Gastrocnemius medialis (tissue), 4 donors: Measurements from ENCODE around the gene EMC7. TPM values are rescaled to one million over a fixed set of nuclear protein-coding genes. Genes with fewer than 3 reads are reported as not detected.

Experiments
- ATAC-seq, 2 donors: fragments of 150-250 bp; one replicate each; pipeline ENCODE4 v1.9.1; 2016
- DNase-seq, 2 donors: peaks; one replicate each; pipeline ENCODE4 v3.0.0-alpha.2; 2019
- H3K27ac ChIP-seq, 4 donors: fragments of 200-600 bp; sonication (generic); 1 replicate in 1 of 4; 2 replicates in 3 of 4; pipeline ENCODE4 v1.5.1; 2016 to 2018; ENCODE audit warnings: mild to moderate bottlenecking in 2 of 4, moderate library complexity in 1 of 4
- H3K27me3 ChIP-seq, 3 donors: fragments of 200-600 bp; sonication (generic) in 2 of 3; 1 replicate in 1 of 3; 2 replicates in 2 of 3; pipeline versions ENCODE4 v1.5.1 to v1.6.0; 2016 to 2019; ENCODE audit warnings: mild to moderate bottlenecking in 1 of 3, moderate library complexity in 1 of 3
- H3K36me3 ChIP-seq, 2 donors: fragments of 200-600 bp; sonication (generic) in 1 of 2; one replicate each; pipeline ENCODE4 v1.5.1; 2017 to 2018
- H3K4me1 ChIP-seq, 2 donors: fragments of 200-600 bp; sonication (generic) in 1 of 2; one replicate each; pipeline ENCODE4 v1.5.1; 2016 to 2017; ENCODE audit warnings: mild to moderate bottlenecking in 2 of 2
- H3K4me3 ChIP-seq, 4 donors: fragments of 200-600 bp; sonication (generic) in 3 of 4; 1 replicate in 1 of 4; 2 replicates in 3 of 4; pipeline ENCODE4 v1.5.1; 2016 to 2019; ENCODE audit warnings: mild to moderate bottlenecking in 2 of 4
- H3K9me3 ChIP-seq, 3 donors: fragments of 200-600 bp; sonication (generic) in 2 of 3; 1 replicate in 1 of 3; 2 replicates in 2 of 3; pipeline ENCODE4 v1.5.1; 2016 to 2019
- POLR2A ChIP-seq, 2 donors: fragments of 450-650 bp; IDR thresholded peaks; one replicate each; pipeline ENCODE4 v1.6.1; 2017; ENCODE audit warnings: antibody characterized with exemption in 2 of 2, mild to moderate bottlenecking in 2 of 2, moderate library complexity in 2 of 2
- in situ Hi-C, 4 donors: fragments of 200-750 bp; cut with MboI; loops; one replicate each; pipeline versions ENCODE4 v1.15.0 to v1.8.0; 2017; ENCODE audit warnings: low sequenced_read_pairs in 4 of 4
- intact Hi-C: fragments of 100-400 bp; cut with DNase I; formaldehyde crosslinking; loops from one replicate; pipeline ENCODE4 v1.15.1; 2023; ENCODE audit warnings: low total_unique reads
- total RNA-seq, 4 donors: library from RNA; depleted of rRNA; stranded (reverse); fragments of >200 nt; gene quantifications; one replicate each; pipeline versions ENCODE4 v1.1.0 to v1.2.3, GENCODE V29; 2016
- TF ChIP-seq, protein P1 (sequence below), 5 experiments: fragments of 450-650 bp in 3 of 5; fragments of 200-600 bp in 2 of 5; sonication (generic) in 2 of 5; IDR thresholded peaks in 4 of 5; conservative IDR thresholded peaks in 1 of 5; 1 replicate in 4 of 5; 2 replicates in 1 of 5; pipeline ENCODE4 v1.5.1; 2016 to 2019; ENCODE audit warnings: antibody characterized with exemption in 5 of 5, mild to moderate bottlenecking in 3 of 5, moderate library complexity in 3 of 5

EMC7 gene
- total RNA-seq, result 10 to 100 TPM; 36.6 to 66.8 (median 48.3) TPM

DNA sequence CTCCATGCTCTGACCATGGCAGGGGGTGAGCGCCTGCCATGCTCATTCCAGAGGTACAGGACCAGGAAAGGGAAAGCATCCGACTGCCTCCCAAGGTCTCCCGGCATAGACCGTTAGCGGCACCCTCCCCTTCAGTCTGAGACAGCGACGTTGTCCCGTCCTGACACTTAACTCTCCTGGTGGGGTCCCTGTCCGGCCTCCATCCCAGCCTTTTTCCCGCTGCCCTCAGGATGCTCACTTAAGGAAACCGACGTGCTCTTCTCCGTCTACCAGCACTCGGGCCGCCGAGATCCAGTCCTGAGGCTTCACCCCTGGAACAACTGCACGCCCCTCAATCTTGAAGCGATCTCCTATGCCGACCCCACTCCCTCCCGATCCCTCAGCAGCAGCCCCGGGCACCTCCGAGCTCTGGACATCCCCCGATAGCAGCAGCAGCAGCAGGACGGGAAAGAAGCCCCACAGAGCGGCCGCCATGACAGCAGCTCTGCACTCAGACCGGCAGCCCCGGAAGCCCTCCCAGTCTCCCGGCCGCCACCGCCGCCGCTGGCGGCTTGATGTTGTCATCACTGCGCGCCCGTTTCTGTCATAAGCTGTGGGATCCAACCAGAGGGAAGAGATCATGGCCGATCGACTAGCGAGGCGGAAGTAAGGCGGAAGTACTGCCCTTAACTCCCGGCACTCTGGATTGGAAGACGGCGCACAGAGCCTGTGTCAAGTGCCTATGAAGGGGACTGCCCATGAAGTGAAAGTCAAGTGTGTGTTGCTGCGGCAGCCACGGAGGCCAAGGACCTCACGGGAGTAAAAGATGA is at the start of gene EMC7, which contains the start of gene PGBD4:
Gene EMC7 (minus strand): TSS at position 497 of the 809 bp plus-strand sequence. CDS start 23 bp downstream, at position 474.
Gene PGBD4 (plus strand): TSS at position 718 of the 809 bp plus-strand sequence. CDS start 449 bp downstream, outside the sequence.
- intact Hi-C loops, result loop anchor here (1.0 to 10.0 kb wide), 6 partner anchors 63 to 886 kb away; partner anchors contain the start of genes AVEN, EMC4, GOLGA8B and KATNBL1
- in situ Hi-C loops, result loop anchor here (5.0 to 10.0 kb wide), 5 partner anchors 57 to 233 kb away; partner anchors contain the start of genes EMC4 (in 3 of the 4) and SLC12A6 (in 1 of the 4)
- Histone ChIP-seq H3K9me3 (no peaks in the 10 kb centered on the region), H3K27me3 (no peaks in the 10 kb centered on the region), H3K4me1 (peaks cover 26 to 28% of the 10 kb centered on the region in 2 donors), H3K36me3 (no peaks in the 10 kb centered on the region), H3K4me3 (peak within 1 kb of the TSS; percentile 71 to 94 (median 88)), H3K27ac (peak within 1 kb of the TSS; percentile 83 to 90 (median 88))
- TF ChIP-seq, protein P1, sequence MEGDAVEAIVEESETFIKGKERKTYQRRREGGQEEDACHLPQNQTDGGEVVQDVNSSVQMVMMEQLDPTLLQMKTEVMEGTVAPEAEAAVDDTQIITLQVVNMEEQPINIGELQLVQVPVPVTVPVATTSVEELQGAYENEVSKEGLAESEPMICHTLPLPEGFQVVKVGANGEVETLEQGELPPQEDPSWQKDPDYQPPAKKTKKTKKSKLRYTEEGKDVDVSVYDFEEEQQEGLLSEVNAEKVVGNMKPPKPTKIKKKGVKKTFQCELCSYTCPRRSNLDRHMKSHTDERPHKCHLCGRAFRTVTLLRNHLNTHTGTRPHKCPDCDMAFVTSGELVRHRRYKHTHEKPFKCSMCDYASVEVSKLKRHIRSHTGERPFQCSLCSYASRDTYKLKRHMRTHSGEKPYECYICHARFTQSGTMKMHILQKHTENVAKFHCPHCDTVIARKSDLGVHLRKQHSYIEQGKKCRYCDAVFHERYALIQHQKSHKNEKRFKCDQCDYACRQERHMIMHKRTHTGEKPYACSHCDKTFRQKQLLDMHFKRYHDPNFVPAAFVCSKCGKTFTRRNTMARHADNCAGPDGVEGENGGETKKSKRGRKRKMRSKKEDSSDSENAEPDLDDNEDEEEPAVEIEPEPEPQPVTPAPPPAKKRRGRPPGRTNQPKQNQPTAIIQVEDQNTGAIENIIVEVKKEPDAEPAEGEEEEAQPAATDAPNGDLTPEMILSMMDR (IDR thresholded peaks at IDR 0.05 in 4 of 5, conservative IDR thresholded peaks at IDR 0.05 in 1 of 5), result peak in 1 of 5 experiments; percentile 27
- peak; percentile 84 to 89 for TF ChIP-seq POLR2A (IDR thresholded peaks at IDR 0.05)
- peak; percentile 100 for ATAC-seq
- DNase-seq, result peak; percentile 98 to 99

DNA sequence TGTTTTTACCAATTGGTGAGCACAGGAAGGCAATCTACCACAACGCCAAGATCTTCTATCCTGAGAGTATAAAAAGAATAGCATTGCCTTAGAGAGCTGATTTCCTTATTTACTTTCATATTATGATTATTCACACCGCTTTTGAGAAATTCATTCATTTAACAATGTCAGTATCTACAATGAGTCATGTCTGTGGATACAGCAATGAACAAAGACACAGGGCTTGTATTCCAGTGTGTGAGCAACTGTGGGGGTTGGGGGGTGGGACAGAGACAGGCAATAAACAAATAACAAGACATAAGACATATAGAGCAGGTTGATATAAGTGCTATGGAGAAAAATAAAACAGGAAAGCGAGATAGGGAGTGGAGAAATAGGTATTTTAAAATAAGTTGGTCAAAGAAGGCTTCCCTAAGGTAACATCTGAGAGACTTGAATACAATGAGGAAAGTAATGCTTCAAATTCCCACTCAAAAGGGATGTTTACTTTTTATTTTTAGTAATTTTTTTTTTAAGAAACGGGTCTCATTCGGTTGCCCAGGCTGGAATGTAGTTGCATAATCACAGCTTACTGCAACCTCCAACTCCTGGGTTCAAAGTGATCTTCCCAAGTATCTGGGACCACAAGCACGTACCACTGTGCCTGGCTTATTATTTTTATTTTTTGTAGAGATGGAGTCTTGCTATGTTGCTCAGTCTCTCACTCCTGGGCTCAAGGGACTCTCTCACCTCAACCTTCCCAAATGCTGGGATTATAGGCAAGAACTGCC is 45.9 kb upstream of the EMC7 start:
- no peaks in the 10 kb centered on the region for H3K27me3 ChIP-seq
- H3K27ac ChIP-seq, result no peak overlapping the region
- H3K9me3 ChIP-seq, result no peaks in the 10 kb centered on the region
- H3K4me1 ChIP-seq, result no peaks in the 10 kb centered on the region
- no peak overlapping the region for H3K4me3 ChIP-seq
- peaks cover 0 to 41% of the 10 kb centered on the region in 2 donors for H3K36me3 ChIP-seq
- in situ Hi-C loops (no loop called here), intact Hi-C loops (no loop called here)
- no peak for ATAC-seq
- DNase-seq, result no peak
- TF ChIP-seq, protein P1 (IDR thresholded peaks at IDR 0.05 in 4 of 5, conservative IDR thresholded peaks at IDR 0.05 in 1 of 5), result no peak
- TF ChIP-seq POLR2A (IDR thresholded peaks at IDR 0.05), result no peak

DNA sequence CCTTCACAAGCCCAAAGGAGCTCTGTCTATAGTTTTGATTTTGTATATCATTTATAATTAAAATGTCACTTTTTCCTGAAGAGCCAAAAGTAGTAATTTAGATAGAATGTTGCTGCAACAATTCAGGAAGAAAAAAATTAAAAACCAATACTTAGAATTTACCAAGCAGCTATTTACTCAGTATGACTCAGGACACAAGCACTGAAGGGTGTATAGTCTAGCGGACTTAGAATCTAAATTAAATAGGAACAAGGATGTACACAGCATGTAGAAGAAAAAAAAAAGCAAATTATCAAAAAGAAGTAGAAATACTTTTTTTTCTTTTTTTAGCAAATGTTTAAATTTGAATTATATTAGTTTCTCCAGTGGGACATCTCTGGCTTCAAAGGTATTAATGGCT is 31.8 kb upstream of the EMC7 start:
- in situ Hi-C loops, result no loop called here
- ATAC-seq, result no peak

DNA sequence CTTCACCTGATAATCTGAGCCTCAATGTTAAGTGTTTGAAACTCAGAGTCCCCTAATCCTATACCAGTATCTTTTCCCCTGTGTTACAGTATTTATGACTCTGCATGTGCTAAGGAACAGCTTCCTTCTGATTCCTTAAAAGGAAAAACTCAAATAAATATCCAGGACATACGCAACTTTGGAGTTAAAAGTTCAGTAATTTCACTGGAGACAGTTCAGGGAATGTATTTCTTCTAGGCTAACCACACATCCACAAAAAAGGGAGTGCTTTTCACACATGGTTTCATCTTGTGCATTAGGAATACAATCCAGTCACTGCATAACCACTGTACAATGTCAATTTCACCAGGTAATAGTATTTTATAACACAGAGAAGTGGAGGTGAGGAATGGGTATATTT is 31.2 kb upstream of the EMC7 start:
- no peaks in the 10 kb centered on the region for H3K27me3 ChIP-seq
- in situ Hi-C loops (no loop called here), intact Hi-C loops (no loop called here)
- peaks cover 0 to 10% of the 10 kb centered on the region in 2 donors for H3K4me1 ChIP-seq
- DNase-seq (no peak), ATAC-seq (no peak)
- H3K9me3 ChIP-seq, result no peaks in the 10 kb centered on the region
- H3K36me3 ChIP-seq, result no peaks in the 10 kb centered on the region
- H3K27ac ChIP-seq, result no peak overlapping the region
- TF ChIP-seq, protein P1 (IDR thresholded peaks at IDR 0.05 in 4 of 5, conservative IDR thresholded peaks at IDR 0.05 in 1 of 5), result no peak
- no peak for TF ChIP-seq POLR2A (IDR thresholded peaks at IDR 0.05)
- no peak overlapping the region for H3K4me3 ChIP-seq

More for the DNA sequence above, 31.8 kb upstream of the EMC7 start:
- intact Hi-C loops, result no loop called here
- Histone ChIP-seq H3K4me1 (peaks cover 0 to 10% of the 10 kb centered on the region in 2 donors), H3K4me3 (no peak overlapping the region), H3K36me3 (no peaks in the 10 kb centered on the region), H3K27ac (no peak overlapping the region), H3K27me3 (no peaks in the 10 kb centered on the region), H3K9me3 (no peaks in the 10 kb centered on the region)
- no peak for DNase-seq
- TF ChIP-seq, protein P1 (IDR thresholded peaks at IDR 0.05 in 4 of 5, conservative IDR thresholded peaks at IDR 0.05 in 1 of 5), result no peak
- no peak for TF ChIP-seq POLR2A (IDR thresholded peaks at IDR 0.05)
